ENCODE data around the gene ST8SIA2.

GRCh38 chr15:92365906-92366305 is 27.8 kb upstream of the ST8SIA2 start:
- no peak for TF ChIP-seq CTCF (IDR thresholded peaks at IDR 0.05)
- no peak for TF ChIP-seq ZFX (IDR thresholded peaks at IDR 0.05; ENCODE audit: borderline replicate concordance)
